HCT116 (cell line): ENCODE results near the gene SNCAIP. TPM values are rescaled to one million over a fixed set of nuclear protein-coding genes. Genes with fewer than 3 reads are reported as not detected.

Source experiments
- ATAC-seq: fragments of 200-7000 bp; cut with Tn5 transposase; 2 replicates; pipeline ENCODE4 v1.9.1; 2020; ENCODE audit warnings: mild to moderate bottlenecking, moderate library complexity
- BruUV-seq: library from RNA; stranded (reverse); fragments of 400-500 nt; replicated peaks from 2 replicates; lab custom pipeline; 2021; lab: Mats Ljungman, UMichigan
- CTCF ChIA-PET: fragments of 300-600 bp; sonication (Branson Sonifier 250); formaldehyde crosslinking; loops from one replicate; lab custom pipeline; 2021; ENCODE audit warnings: antibody characterized with exemption; lab: Charles Lee
- POLR2A ChIA-PET: fragments of 300-600, 350-600 bp; sonication (Branson Sonifier 250); formaldehyde crosslinking; loops from one replicate; lab custom pipeline; 2021; ENCODE audit warnings: antibody characterized with exemption; lab: Charles Lee
- RAD21 ChIA-PET, 2 experiments: fragments of 300-600 bp; sonication (Branson Sonifier 250); formaldehyde crosslinking; loops; one replicate each; lab custom pipeline; 2023; ENCODE audit warnings: low total read pairs in 2 of 2; ENCODE audit not compliant: uncharacterized antibody in 2 of 2, unreplicated experiment in 2 of 2, low non-redundant PET in 1 of 2; lab: Charles Lee
- DNase-seq: peaks from one replicate; pipeline ENCODE4 v3.0.0-alpha.2; 2010; ENCODE audit warnings: low read depth, low spot score
- H2AFZ ChIP-seq: fragments of 200-600 bp; shearing (Covaris generic), sonication (generic); 2 replicates; pipeline ENCODE4 v1.6.1; 2017; ENCODE audit warnings: low read depth, mixed run types, mixed read lengths, antibody characterized with exemption, low read length; ENCODE audit not compliant: poor library complexity, severe bottlenecking
- H3K27ac ChIP-seq: 2 replicates; pipeline ENCODE4 v1.5.1; 2012; ENCODE audit warnings: low read depth, low read length
- H3K27me3 ChIP-seq: fragments of 200-600 bp; sonication (generic); 2 replicates; pipeline ENCODE4 v1.6.1; 2016; ENCODE audit warnings: mixed run types, low read length, mixed read lengths; ENCODE audit not compliant: insufficient read depth
- H3K36me3 ChIP-seq, 2 experiments: fragments of 200-500 bp in 1 of 2; fragments of 200-600 bp in 1 of 2; sonication (Bioruptor generic) in 1 of 2; sonication (generic) in 1 of 2; 2 replicates each; pipeline versions ENCODE4 v1.5.1 to v1.6.1; 2014 to 2016; ENCODE audit warnings: low read length in 2 of 2, inconsistent platforms in 1 of 2, mixed read lengths in 1 of 2, mixed run types in 1 of 2; ENCODE audit not compliant: insufficient read depth in 2 of 2, control insufficient read depth in 1 of 2
- H3K4me1 ChIP-seq, 2 experiments: fragments of 200-600 bp in 1 of 2; sonication (generic) in 1 of 2; 2 replicates each; pipeline versions ENCODE4 v1.5.1 to v1.6.1; 2012 to 2017; ENCODE audit warnings: low read length in 2 of 2, inconsistent platforms in 1 of 2, mild to moderate bottlenecking in 1 of 2, mixed read lengths in 1 of 2, mixed run types in 1 of 2, moderate library complexity in 1 of 2; ENCODE audit not compliant: insufficient read depth in 2 of 2, control insufficient read depth in 1 of 2
- H3K4me2 ChIP-seq: fragments of 200-600 bp; sonication (generic); 2 replicates; pipeline ENCODE4 v1.6.1; 2017; ENCODE audit warnings: mixed run types, low read length, mixed read lengths
- H3K4me3 ChIP-seq, 2 experiments: fragments of 200-600 bp in 1 of 2; sonication (generic) in 1 of 2; replicated peaks in 1 of 2; 2 replicates each; pipeline ENCODE4 v1.5.1; 2011 to 2016; ENCODE audit warnings: low read length in 2 of 2, control low read depth in 1 of 2, low read depth in 1 of 2, mild to moderate bottlenecking in 1 of 2, mixed read lengths in 1 of 2, mixed run types in 1 of 2
- H3K79me2 ChIP-seq: fragments of 200-600 bp; sonication (generic); 2 replicates; pipeline ENCODE4 v1.6.1; 2017; ENCODE audit warnings: mild to moderate bottlenecking, mixed run types, low read length, moderate library complexity, mixed read lengths; ENCODE audit not compliant: insufficient read depth
- H3K9ac ChIP-seq: fragments of 200-600 bp; sonication (generic); 2 replicates; pipeline ENCODE4 v1.6.1; 2016; ENCODE audit warnings: low read length, mixed read lengths
- H3K9me2 ChIP-seq: fragments of 200-600 bp; sonication (generic), shearing (Covaris generic); 2 replicates; pipeline ENCODE4 v1.6.1; 2017; ENCODE audit warnings: mixed run types, mild to moderate bottlenecking, moderate library complexity; ENCODE audit not compliant: insufficient read depth
- H3K9me3 ChIP-seq, 2 experiments: fragments of 200-500 bp in 1 of 2; fragments of 200-600 bp in 1 of 2; sonication (Bioruptor generic) in 1 of 2; sonication (generic) in 1 of 2; 2 replicates each; pipeline ENCODE4 v1.6.1; 2014 to 2017; ENCODE audit warnings: low read length in 2 of 2, mixed read lengths in 2 of 2, inconsistent platforms in 1 of 2, low read depth in 1 of 2, mild to moderate bottlenecking in 1 of 2, mixed run types in 1 of 2, moderate library complexity in 1 of 2; ENCODE audit not compliant: control insufficient read depth in 1 of 2, insufficient read depth in 1 of 2
- H4K20me1 ChIP-seq: fragments of 200-600 bp; sonication (generic), shearing (Covaris generic); 2 replicates; pipeline ENCODE4 v1.6.1; 2017; ENCODE audit warnings: mixed run types, mild to moderate bottlenecking, moderate library complexity; ENCODE audit not compliant: insufficient read depth
- ATF3 ChIP-seq: IDR thresholded peaks from 2 replicates; pipeline ENCODE4 v1.6.1; 2012
- CBX3 ChIP-seq: IDR thresholded peaks from 2 replicates; pipeline ENCODE4 v1.6.1; 2012; ENCODE audit warnings: low read depth
- CEBPB ChIP-seq: IDR thresholded peaks from 2 replicates; pipeline ENCODE4 v1.6.1; 2012; ENCODE audit warnings: low read depth
- ELF1 ChIP-seq: IDR thresholded peaks from 2 replicates; pipeline ENCODE4 v1.6.1; 2012; ENCODE audit warnings: low read depth, borderline replicate concordance
- EZH2 ChIP-seq: fragments of 200-600 bp; sonication (generic); IDR thresholded peaks from 2 replicates; pipeline ENCODE4 v1.6.1; 2017; ENCODE audit warnings: antibody characterized with exemption, mixed run types
- FOSL1 ChIP-seq: IDR thresholded peaks from 2 replicates; pipeline ENCODE4 v1.6.1; 2012; ENCODE audit warnings: low read depth
- POLR2A ChIP-seq: IDR thresholded peaks from 2 replicates; pipeline ENCODE4 v1.7.0; 2011; ENCODE audit warnings: borderline replicate concordance; ENCODE audit not compliant: insufficient read depth, insufficient read length; ENCODE audit errors: extremely low read depth
- POLR2AphosphoS5 ChIP-seq: IDR thresholded peaks from 2 replicates; pipeline ENCODE4 v1.6.1; 2011; ENCODE audit warnings: mild to moderate bottlenecking, low read depth, low read length, moderate library complexity
- SIN3A ChIP-seq: IDR thresholded peaks from 2 replicates; pipeline ENCODE4 v1.6.1; 2012; ENCODE audit warnings: low read depth
- SP1 ChIP-seq: IDR thresholded peaks from 2 replicates; pipeline ENCODE4 v1.6.1; 2012; ENCODE audit warnings: low read depth
- TCF7L2 ChIP-seq: IDR thresholded peaks from 2 replicates; pipeline ENCODE4 v1.7.0; 2011; ENCODE audit warnings: borderline replicate concordance, inconsistent platforms; ENCODE audit not compliant: insufficient read depth, insufficient read length; ENCODE audit errors: extremely low read depth
- YY1 ChIP-seq: IDR thresholded peaks from 2 replicates; pipeline ENCODE4 v1.6.1; 2011; ENCODE audit warnings: low read length, low read depth, moderate library complexity, mild to moderate bottlenecking; ENCODE audit not compliant: insufficient replicate concordance; ENCODE audit errors: extremely low read depth
- ZFX ChIP-seq: fragments of 450-650 bp; IDR thresholded peaks from 2 replicates; pipeline ENCODE4 v1.6.1; 2017
- intact Hi-C: fragments of 100-400 bp; cut with micrococcal nuclease; formaldehyde crosslinking; loops from 2 replicates; pipeline ENCODE4 v1.10.0; 2022
- total RNA-seq: library from RNA; stranded (reverse); gene quantifications from one replicate; pipeline ENCODE4 v1.2.1, GENCODE V29; 2021; ENCODE audit not compliant: unreplicated experiment
- TF ChIP-seq, protein P1 (sequence below): IDR thresholded peaks from 2 replicates; pipeline ENCODE4 v1.6.1; 2011; ENCODE audit warnings: mild to moderate bottlenecking, low read length, moderate library complexity; ENCODE audit not compliant: insufficient replicate concordance; ENCODE audit errors: extremely low read depth
- TF ChIP-seq, protein P2 (sequence below): IDR thresholded peaks from 2 replicates; pipeline ENCODE4 v1.6.1; 2012; ENCODE audit warnings: low read depth
- TF ChIP-seq, protein P3 (sequence below), 3 experiments: fragments of 200-600 bp in 1 of 3; sonication (generic) in 1 of 3; IDR thresholded peaks in 2 of 3; conservative IDR thresholded peaks in 1 of 3; 2 replicates each; pipeline ENCODE4 v1.5.1; 2012 to 2017; ENCODE audit warnings: low read depth in 2 of 3, low read length in 2 of 3, antibody characterized with exemption in 1 of 3, borderline replicate concordance in 1 of 3, control low read depth in 1 of 3, mild to moderate bottlenecking in 1 of 3, mixed read lengths in 1 of 3, mixed run types in 1 of 3, moderate library complexity in 1 of 3; ENCODE audit not compliant: insufficient read depth in 1 of 3
- TF ChIP-seq, protein P4 (sequence below): IDR thresholded peaks from 2 replicates; pipeline ENCODE4 v1.6.1; 2012

Gene SNCAIP
- total RNA-seq, 1 experiment from 2014 or later: not detected

- intact Hi-C loops: no loop called here
- ChIA-PET RAD21 (no interaction called here), POLR2A (no interaction called here), CTCF (no interaction called here)
- DNase-seq: no peak
- no TSS peak for BruUV-seq
- Histone ChIP-seq H3K9me3 (no peaks in the 10 kb centered on the region), H3K27ac (no peak overlapping the region), H3K79me2 (no peaks in the 10 kb centered on the region), H3K4me3 (no peak overlapping the region), H3K36me3 (no peaks in the 10 kb centered on the region), H2AFZ (no peak overlapping the region), H3K9me2 (no peaks in the 10 kb centered on the region), H4K20me1 (no peaks in the 10 kb centered on the region), H3K4me2 (no peak overlapping the region), H3K4me1 (no peaks in the 10 kb centered on the region), H3K27me3 (no peaks in the 10 kb centered on the region), H3K9ac (no peak overlapping the region)
- TF ChIP-seq FOSL1 (no peak), ATF3 (no peak), ELF1 (no peak), POLR2A (no peak), SIN3A (no peak), ZFX (no peak), POLR2AphosphoS5 (no peak), CEBPB (no peak), YY1 (no peak), SP1 (no peak), EZH2 (no peak), TCF7L2 (no peak), CBX3 (no peak)
- TF ChIP-seq, protein P1, sequence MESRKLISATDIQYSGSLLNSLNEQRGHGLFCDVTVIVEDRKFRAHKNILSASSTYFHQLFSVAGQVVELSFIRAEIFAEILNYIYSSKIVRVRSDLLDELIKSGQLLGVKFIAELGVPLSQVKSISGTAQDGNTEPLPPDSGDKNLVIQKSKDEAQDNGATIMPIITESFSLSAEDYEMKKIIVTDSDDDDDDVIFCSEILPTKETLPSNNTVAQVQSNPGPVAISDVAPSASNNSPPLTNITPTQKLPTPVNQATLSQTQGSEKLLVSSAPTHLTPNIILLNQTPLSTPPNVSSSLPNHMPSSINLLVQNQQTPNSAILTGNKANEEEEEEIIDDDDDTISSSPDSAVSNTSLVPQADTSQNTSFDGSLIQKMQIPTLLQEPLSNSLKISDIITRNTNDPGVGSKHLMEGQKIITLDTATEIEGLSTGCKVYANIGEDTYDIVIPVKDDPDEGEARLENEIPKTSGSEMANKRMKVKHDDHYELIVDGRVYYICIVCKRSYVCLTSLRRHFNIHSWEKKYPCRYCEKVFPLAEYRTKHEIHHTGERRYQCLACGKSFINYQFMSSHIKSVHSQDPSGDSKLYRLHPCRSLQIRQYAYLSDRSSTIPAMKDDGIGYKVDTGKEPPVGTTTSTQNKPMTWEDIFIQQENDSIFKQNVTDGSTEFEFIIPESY: no peak
- TF ChIP-seq, protein P2, sequence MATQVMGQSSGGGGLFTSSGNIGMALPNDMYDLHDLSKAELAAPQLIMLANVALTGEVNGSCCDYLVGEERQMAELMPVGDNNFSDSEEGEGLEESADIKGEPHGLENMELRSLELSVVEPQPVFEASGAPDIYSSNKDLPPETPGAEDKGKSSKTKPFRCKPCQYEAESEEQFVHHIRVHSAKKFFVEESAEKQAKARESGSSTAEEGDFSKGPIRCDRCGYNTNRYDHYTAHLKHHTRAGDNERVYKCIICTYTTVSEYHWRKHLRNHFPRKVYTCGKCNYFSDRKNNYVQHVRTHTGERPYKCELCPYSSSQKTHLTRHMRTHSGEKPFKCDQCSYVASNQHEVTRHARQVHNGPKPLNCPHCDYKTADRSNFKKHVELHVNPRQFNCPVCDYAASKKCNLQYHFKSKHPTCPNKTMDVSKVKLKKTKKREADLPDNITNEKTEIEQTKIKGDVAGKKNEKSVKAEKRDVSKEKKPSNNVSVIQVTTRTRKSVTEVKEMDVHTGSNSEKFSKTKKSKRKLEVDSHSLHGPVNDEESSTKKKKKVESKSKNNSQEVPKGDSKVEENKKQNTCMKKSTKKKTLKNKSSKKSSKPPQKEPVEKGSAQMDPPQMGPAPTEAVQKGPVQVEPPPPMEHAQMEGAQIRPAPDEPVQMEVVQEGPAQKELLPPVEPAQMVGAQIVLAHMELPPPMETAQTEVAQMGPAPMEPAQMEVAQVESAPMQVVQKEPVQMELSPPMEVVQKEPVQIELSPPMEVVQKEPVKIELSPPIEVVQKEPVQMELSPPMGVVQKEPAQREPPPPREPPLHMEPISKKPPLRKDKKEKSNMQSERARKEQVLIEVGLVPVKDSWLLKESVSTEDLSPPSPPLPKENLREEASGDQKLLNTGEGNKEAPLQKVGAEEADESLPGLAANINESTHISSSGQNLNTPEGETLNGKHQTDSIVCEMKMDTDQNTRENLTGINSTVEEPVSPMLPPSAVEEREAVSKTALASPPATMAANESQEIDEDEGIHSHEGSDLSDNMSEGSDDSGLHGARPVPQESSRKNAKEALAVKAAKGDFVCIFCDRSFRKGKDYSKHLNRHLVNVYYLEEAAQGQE: no peak
- TF ChIP-seq, protein P3, sequence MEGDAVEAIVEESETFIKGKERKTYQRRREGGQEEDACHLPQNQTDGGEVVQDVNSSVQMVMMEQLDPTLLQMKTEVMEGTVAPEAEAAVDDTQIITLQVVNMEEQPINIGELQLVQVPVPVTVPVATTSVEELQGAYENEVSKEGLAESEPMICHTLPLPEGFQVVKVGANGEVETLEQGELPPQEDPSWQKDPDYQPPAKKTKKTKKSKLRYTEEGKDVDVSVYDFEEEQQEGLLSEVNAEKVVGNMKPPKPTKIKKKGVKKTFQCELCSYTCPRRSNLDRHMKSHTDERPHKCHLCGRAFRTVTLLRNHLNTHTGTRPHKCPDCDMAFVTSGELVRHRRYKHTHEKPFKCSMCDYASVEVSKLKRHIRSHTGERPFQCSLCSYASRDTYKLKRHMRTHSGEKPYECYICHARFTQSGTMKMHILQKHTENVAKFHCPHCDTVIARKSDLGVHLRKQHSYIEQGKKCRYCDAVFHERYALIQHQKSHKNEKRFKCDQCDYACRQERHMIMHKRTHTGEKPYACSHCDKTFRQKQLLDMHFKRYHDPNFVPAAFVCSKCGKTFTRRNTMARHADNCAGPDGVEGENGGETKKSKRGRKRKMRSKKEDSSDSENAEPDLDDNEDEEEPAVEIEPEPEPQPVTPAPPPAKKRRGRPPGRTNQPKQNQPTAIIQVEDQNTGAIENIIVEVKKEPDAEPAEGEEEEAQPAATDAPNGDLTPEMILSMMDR (IDR thresholded peaks at IDR 0.05 in 2 of 3, conservative IDR thresholded peaks at IDR 0.05 in 1 of 3; ENCODE audit: borderline replicate concordance in 1 of 3, insufficient read depth in 1 of 3, low read depth in 2 of 3, low read length in 2 of 3): no peak
- TF ChIP-seq, protein P4, sequence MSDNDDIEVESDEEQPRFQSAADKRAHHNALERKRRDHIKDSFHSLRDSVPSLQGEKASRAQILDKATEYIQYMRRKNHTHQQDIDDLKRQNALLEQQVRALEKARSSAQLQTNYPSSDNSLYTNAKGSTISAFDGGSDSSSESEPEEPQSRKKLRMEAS: no peak
- no peak for ATAC-seq
These were observed 123.7 kb downstream of the SNCAIP start for GRCh38 chr5:122435761-122436160.
